ENCODE results near the gene PTBP1. TPM values are rescaled to one million over a fixed set of nuclear protein-coding genes. Genes with fewer than 3 reads are reported as not detected.

PTBP1 gene
- total and polyA plus RNA-seq, 2 donors (not counting 1 experiment from before 2014, with no cell fraction given), result 74.6 to 83.1 TPM

DNA sequence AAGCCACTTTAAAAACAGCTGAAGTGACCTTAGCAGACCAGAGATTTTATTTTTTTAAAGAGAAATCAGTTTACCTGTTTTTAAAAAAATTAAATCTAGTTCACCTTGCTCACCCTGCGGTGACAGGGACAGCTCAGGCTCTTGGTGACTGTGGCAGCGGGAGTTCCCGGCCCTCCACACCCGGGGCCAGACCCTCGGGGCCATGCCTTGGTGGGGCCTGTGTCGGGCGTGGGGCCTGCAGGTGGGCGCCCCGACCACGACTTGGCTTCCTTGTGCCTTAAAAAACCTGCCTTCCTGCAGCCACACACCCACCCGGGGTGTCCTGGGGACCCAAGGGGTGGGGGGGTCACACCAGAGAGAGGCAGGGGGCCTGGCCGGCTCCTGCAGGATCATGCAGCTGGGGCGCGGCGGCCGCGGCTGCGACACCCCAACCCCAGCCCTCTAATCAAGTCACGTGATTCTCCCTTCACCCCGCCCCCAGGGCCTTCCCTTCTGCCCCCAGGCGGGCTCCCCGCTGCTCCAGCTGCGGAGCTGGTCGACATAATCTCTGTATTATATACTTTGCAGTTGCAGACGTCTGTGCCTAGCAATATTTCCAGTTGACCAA is 13.7 kb downstream of the PTBP1 start:
- Histone ChIP-seq H3K27me3 (ENCODE audit: control insufficient read depth, insufficient read depth, low read length) (no peaks in the 10 kb centered on the region), H3K4me1 (ENCODE audit: control insufficient read depth, extremely low read depth, insufficient read depth, low read length) (no peaks in the 10 kb centered on the region), H3K9ac (ENCODE audit: insufficient read depth, low read length) (no peak overlapping the region), H3K4me2 (ENCODE audit: extremely low read depth, insufficient read depth, low read length) (no peak overlapping the region), H3K27ac (ENCODE audit: insufficient read depth, low read length) (no peak overlapping the region), H3K9me3 (ENCODE audit: control insufficient read depth, insufficient read depth, low read depth, low read length) (no peaks in the 10 kb centered on the region), H4K20me1 (ENCODE audit: control insufficient read depth, extremely low read depth, insufficient read depth, low read length) (no peaks in the 10 kb centered on the region), H2AFZ (ENCODE audit: low read length) (no peak overlapping the region), H3K79me2 (ENCODE audit: control insufficient read depth, insufficient read depth, low read length) (peaks cover 34% of the 10 kb centered on the region), H3K36me3 (ENCODE audit: control insufficient read depth, insufficient read depth, low read length) (peaks cover 49% of the 10 kb centered on the region), H3K4me3 (replicated peaks in 1 of 4; ENCODE audit: control extremely low read depth in 1 of 4, insufficient read depth in 1 of 4, low read depth in 3 of 4, low read length in 4 of 4) (no peak overlapping the region)
- no peak for TF ChIP-seq EZH2 (IDR thresholded peaks at IDR 0.05; ENCODE audit: low read length, missing control alignments)
- TF ChIP-seq, protein P1, sequence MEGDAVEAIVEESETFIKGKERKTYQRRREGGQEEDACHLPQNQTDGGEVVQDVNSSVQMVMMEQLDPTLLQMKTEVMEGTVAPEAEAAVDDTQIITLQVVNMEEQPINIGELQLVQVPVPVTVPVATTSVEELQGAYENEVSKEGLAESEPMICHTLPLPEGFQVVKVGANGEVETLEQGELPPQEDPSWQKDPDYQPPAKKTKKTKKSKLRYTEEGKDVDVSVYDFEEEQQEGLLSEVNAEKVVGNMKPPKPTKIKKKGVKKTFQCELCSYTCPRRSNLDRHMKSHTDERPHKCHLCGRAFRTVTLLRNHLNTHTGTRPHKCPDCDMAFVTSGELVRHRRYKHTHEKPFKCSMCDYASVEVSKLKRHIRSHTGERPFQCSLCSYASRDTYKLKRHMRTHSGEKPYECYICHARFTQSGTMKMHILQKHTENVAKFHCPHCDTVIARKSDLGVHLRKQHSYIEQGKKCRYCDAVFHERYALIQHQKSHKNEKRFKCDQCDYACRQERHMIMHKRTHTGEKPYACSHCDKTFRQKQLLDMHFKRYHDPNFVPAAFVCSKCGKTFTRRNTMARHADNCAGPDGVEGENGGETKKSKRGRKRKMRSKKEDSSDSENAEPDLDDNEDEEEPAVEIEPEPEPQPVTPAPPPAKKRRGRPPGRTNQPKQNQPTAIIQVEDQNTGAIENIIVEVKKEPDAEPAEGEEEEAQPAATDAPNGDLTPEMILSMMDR (conservative IDR thresholded peaks at IDR 0.05 in 1 of 2, IDR thresholded peaks at IDR 0.05 in 1 of 2; ENCODE audit: low read depth in 1 of 2, low read length in 2 of 2), result no peak
- no peak for DNase-seq (ENCODE audit: low read depth in 2 of 2)

DNA sequence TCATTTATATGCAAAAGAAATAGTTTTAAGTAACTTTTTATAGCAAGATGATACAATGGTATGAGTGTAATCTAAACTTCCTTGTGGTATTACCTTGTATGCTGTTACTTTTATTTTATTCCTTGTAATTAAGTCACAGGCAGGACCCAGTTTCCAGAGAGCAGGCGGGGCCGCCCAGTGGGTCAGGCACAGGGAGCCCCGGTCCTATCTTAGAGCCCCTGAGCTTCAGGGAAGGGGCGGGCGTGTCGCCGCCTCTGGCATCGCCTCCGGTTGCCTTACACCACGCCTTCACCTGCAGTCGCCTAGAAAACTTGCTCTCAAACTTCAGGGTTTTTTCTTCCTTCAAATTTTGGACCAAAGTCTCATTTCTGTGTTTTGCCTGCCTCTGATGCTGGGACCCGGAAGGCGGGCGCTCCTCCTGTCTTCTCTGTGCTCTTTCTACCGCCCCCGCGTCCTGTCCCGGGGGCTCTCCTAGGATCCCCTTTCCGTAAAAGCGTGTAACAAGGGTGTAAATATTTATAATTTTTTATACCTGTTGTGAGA is 14.3 kb downstream of the PTBP1 start:
- Histone ChIP-seq H3K4me1 (ENCODE audit: control insufficient read depth, extremely low read depth, insufficient read depth, low read length) (no peaks in the 10 kb centered on the region), H3K79me2 (ENCODE audit: control insufficient read depth, insufficient read depth, low read length) (peaks cover 29% of the 10 kb centered on the region), H3K9me3 (ENCODE audit: control insufficient read depth, insufficient read depth, low read depth, low read length) (no peaks in the 10 kb centered on the region), H3K4me2 (ENCODE audit: extremely low read depth, insufficient read depth, low read length) (no peak overlapping the region), H3K27ac (ENCODE audit: insufficient read depth, low read length) (no peak overlapping the region), H4K20me1 (ENCODE audit: control insufficient read depth, extremely low read depth, insufficient read depth, low read length) (no peaks in the 10 kb centered on the region), H3K27me3 (ENCODE audit: control insufficient read depth, insufficient read depth, low read length) (no peaks in the 10 kb centered on the region), H3K36me3 (ENCODE audit: control insufficient read depth, insufficient read depth, low read length) (peaks cover 44% of the 10 kb centered on the region), H2AFZ (ENCODE audit: low read length) (no peak overlapping the region), H3K4me3 (replicated peaks in 1 of 4; ENCODE audit: control extremely low read depth in 1 of 4, insufficient read depth in 1 of 4, low read depth in 3 of 4, low read length in 4 of 4) (no peak overlapping the region), H3K9ac (ENCODE audit: insufficient read depth, low read length) (no peak overlapping the region)
- no peak for DNase-seq (ENCODE audit: low read depth in 2 of 2)
- TF ChIP-seq EZH2 (IDR thresholded peaks at IDR 0.05; ENCODE audit: low read length, missing control alignments), result no peak
- TF ChIP-seq, protein P1 (conservative IDR thresholded peaks at IDR 0.05 in 1 of 2, IDR thresholded peaks at IDR 0.05 in 1 of 2; ENCODE audit: low read depth in 1 of 2, low read length in 2 of 2), result no peak

DNA sequence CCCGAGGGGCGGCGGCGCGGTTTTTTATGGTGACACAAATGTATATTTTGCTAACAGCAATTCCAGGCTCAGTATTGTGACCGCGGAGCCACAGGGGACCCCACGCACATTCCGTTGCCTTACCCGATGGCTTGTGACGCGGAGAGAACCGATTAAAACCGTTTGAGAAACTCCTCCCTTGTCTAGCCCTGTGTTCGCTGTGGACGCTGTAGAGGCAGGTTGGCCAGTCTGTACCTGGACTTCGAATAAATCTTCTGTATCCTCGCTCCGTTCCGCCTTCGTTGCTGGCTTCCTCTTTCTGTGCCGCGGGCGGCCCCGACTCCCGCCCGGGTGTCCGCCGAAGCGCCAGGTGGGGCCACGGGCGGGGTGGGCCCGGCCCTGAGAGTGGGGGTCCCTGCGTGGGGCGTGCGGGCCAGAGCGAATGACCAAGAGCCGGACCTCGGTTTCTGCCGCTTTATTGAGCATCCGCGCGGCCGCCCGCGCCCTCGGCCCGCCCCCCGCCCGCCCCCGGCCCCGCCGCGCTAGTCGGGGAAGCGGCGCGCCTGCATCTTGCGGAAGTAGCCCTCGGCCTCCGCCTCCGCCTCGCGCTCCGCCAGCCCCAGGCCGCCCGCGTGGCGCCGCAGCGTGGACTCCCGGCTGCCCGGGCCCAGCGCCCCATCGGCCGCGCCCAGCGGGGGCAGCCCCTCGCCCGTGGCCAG is 14.9 kb downstream of the PTBP1 start:
- Histone ChIP-seq H3K36me3 (ENCODE audit: control insufficient read depth, insufficient read depth, low read length) (peaks cover 38% of the 10 kb centered on the region), H3K27ac (ENCODE audit: insufficient read depth, low read length) (no peak overlapping the region), H3K4me2 (ENCODE audit: extremely low read depth, insufficient read depth, low read length) (no peak overlapping the region), H3K79me2 (ENCODE audit: control insufficient read depth, insufficient read depth, low read length) (peaks cover 22% of the 10 kb centered on the region), H4K20me1 (ENCODE audit: control insufficient read depth, extremely low read depth, insufficient read depth, low read length) (no peaks in the 10 kb centered on the region), H3K4me3 (replicated peaks in 1 of 4; ENCODE audit: control extremely low read depth in 1 of 4, insufficient read depth in 1 of 4, low read depth in 3 of 4, low read length in 4 of 4) (no peak overlapping the region), H3K27me3 (ENCODE audit: control insufficient read depth, insufficient read depth, low read length) (no peaks in the 10 kb centered on the region), H2AFZ (ENCODE audit: low read length) (no peak overlapping the region), H3K9me3 (ENCODE audit: control insufficient read depth, insufficient read depth, low read depth, low read length) (no peaks in the 10 kb centered on the region), H3K4me1 (ENCODE audit: control insufficient read depth, extremely low read depth, insufficient read depth, low read length) (no peaks in the 10 kb centered on the region), H3K9ac (ENCODE audit: insufficient read depth, low read length) (no peak overlapping the region)
- no peak for DNase-seq (ENCODE audit: low read depth in 2 of 2)
- TF ChIP-seq, protein P1 (conservative IDR thresholded peaks at IDR 0.05 in 1 of 2, IDR thresholded peaks at IDR 0.05 in 1 of 2; ENCODE audit: low read depth in 1 of 2, low read length in 2 of 2), result no peak
- no peak for TF ChIP-seq EZH2 (IDR thresholded peaks at IDR 0.05; ENCODE audit: low read length, missing control alignments)

All from fibroblast of lung (primary cell).